Loucy (cell line): ENCODE data around the gene APLF.

Experiments
- H2AFZ ChIP-seq: fragments of 200-600 bp; sonication (generic); 2 replicates; pipeline ENCODE4 v1.6.0; 2016; ENCODE audit warnings: antibody characterized with exemption, mild to moderate bottlenecking, low read length, moderate library complexity
- H3F3A ChIP-seq: fragments of 200-600 bp; 2 replicates; pipeline ENCODE4 v1.6.0; 2016; ENCODE audit warnings: antibody characterized with exemption, low read depth, mild to moderate bottlenecking
- H3K27me3 ChIP-seq: fragments of 200-600 bp; sonication (generic); 2 replicates; pipeline ENCODE4 v1.6.1; 2014; ENCODE audit warnings: low read length, mild to moderate bottlenecking; ENCODE audit not compliant: insufficient read depth, poor library complexity, severe bottlenecking
- H3K36me3 ChIP-seq: fragments of 200-600 bp; sonication (generic); 2 replicates; pipeline ENCODE4 v1.6.1; 2016; ENCODE audit warnings: low read length; ENCODE audit not compliant: insufficient read depth
- H3K4me1 ChIP-seq: fragments of 200-600 bp; sonication (generic); 2 replicates; pipeline ENCODE4 v1.5.1; 2014; ENCODE audit warnings: low read length, mild to moderate bottlenecking; ENCODE audit not compliant: insufficient read depth, poor library complexity, severe bottlenecking
- H3K4me2 ChIP-seq: fragments of 200-600 bp; sonication (generic); 2 replicates; pipeline ENCODE4 v1.6.0; 2014; ENCODE audit warnings: antibody characterized with exemption, low read length, low read depth, mild to moderate bottlenecking; ENCODE audit not compliant: poor library complexity, severe bottlenecking
- H3K4me3 ChIP-seq: fragments of 200-600 bp; sonication (generic); 2 replicates; pipeline ENCODE4 v1.5.1; 2014; ENCODE audit warnings: low read length, mild to moderate bottlenecking, mixed read lengths; ENCODE audit not compliant: poor library complexity, severe bottlenecking
- H3K79me2 ChIP-seq: fragments of 200-600 bp; sonication (generic); 2 replicates; pipeline ENCODE4 v1.6.1; 2014; ENCODE audit warnings: low read length; ENCODE audit not compliant: insufficient read depth
- H3K9ac ChIP-seq: fragments of 200-600 bp; sonication (generic); 2 replicates; pipeline ENCODE4 v1.6.0; 2014; ENCODE audit warnings: mild to moderate bottlenecking, low read depth, low read length, moderate library complexity; ENCODE audit not compliant: poor library complexity, severe bottlenecking
- H3K9me2 ChIP-seq: fragments of 200-600 bp; sonication (generic); replicated peaks from 2 replicates; pipeline ENCODE4 v1.6.1; 2016; ENCODE audit warnings: low read depth, low read length, mixed read lengths
- H3K9me3 ChIP-seq: fragments of 200-600 bp; sonication (generic); 2 replicates; pipeline ENCODE4 v1.6.1; 2014; ENCODE audit warnings: mild to moderate bottlenecking, antibody characterized with exemption, low read length, low read depth; ENCODE audit not compliant: insufficient read depth
- H4K20me1 ChIP-seq: fragments of 200-600 bp; sonication (generic); 2 replicates; pipeline ENCODE4 v1.6.0; 2014; ENCODE audit warnings: antibody characterized with exemption, low read length, mild to moderate bottlenecking; ENCODE audit not compliant: insufficient read depth, poor library complexity, severe bottlenecking
- EZH2phosphoT487 ChIP-seq: fragments of 200-600 bp; IDR thresholded peaks from 2 replicates; pipeline ENCODE4 v1.6.1; 2018; ENCODE audit warnings: antibody characterized with exemption, mild to moderate bottlenecking, moderate library complexity, borderline replicate concordance
- TF ChIP-seq, protein P1 (sequence below): fragments of 200-600 bp; sonication (generic); conservative IDR thresholded peaks from 2 replicates; pipeline ENCODE4 v1.5.1; 2014; ENCODE audit warnings: mild to moderate bottlenecking, antibody characterized with exemption, low read length

Gene APLF

DNA sequence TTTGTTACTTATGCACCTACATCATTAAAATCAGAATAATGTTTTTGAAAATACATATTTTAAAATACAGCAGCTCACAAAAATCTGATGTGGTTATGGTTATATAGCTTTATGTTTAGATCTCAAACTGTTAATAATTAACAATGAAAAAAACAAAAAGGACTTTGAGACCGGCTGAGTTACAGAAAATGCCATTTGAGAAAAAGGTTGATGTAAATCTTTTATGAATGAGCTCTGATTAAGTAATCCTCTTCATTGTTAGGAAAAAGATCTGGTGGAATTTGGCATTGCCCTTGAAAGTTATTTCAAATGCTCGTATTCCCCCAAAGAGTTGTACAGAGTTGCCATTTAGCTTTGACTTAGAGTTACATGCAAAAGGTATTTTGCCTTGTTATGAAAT lies 93.2 kb downstream of the APLF start:
- no peak overlapping the region for H2AFZ ChIP-seq
- H3K36me3 ChIP-seq: no peaks in the 10 kb centered on the region
- no peaks in the 10 kb centered on the region for H3F3A ChIP-seq
- TF ChIP-seq, protein P1, sequence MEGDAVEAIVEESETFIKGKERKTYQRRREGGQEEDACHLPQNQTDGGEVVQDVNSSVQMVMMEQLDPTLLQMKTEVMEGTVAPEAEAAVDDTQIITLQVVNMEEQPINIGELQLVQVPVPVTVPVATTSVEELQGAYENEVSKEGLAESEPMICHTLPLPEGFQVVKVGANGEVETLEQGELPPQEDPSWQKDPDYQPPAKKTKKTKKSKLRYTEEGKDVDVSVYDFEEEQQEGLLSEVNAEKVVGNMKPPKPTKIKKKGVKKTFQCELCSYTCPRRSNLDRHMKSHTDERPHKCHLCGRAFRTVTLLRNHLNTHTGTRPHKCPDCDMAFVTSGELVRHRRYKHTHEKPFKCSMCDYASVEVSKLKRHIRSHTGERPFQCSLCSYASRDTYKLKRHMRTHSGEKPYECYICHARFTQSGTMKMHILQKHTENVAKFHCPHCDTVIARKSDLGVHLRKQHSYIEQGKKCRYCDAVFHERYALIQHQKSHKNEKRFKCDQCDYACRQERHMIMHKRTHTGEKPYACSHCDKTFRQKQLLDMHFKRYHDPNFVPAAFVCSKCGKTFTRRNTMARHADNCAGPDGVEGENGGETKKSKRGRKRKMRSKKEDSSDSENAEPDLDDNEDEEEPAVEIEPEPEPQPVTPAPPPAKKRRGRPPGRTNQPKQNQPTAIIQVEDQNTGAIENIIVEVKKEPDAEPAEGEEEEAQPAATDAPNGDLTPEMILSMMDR: no peak
- TF ChIP-seq EZH2phosphoT487: no peak
- no peaks in the 10 kb centered on the region for H4K20me1 ChIP-seq
- no peak overlapping the region for H3K4me3 ChIP-seq
- no peaks in the 10 kb centered on the region for H3K9me2 ChIP-seq
- H3K9me3 ChIP-seq: no peaks in the 10 kb centered on the region
- H3K4me1 ChIP-seq: no peaks in the 10 kb centered on the region
- H3K27me3 ChIP-seq: peaks cover 68% of the 10 kb centered on the region
- H3K9ac ChIP-seq: no peak overlapping the region
- no peaks in the 10 kb centered on the region for H3K79me2 ChIP-seq
- H3K4me2 ChIP-seq: no peak overlapping the region

DNA sequence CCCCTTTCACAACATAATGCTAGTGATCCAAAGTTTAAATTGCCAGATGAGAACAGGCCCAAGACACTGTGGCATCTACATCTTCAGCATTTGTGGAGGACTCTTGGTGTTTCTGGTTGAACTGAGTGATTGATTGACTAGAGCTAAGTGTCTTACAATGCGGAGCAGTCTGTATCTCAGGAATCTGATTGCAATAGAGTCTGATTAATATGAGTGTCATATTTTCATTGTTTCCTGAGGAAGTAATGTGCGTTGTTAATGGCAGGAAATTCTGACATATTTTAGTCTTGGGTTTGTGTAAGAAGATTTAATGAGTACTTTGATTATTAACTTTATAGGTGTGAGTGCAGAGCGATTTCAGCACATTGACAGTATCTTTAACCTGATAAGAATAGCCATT lies 94.0 kb downstream of the APLF start:
- Histone ChIP-seq H3K4me1 (no peaks in the 10 kb centered on the region), H3K27me3 (peaks cover 68% of the 10 kb centered on the region), H3K9me3 (no peaks in the 10 kb centered on the region), H3K4me3 (no peak overlapping the region), H3K9ac (no peak overlapping the region), H3K79me2 (no peaks in the 10 kb centered on the region), H4K20me1 (no peaks in the 10 kb centered on the region), H3K4me2 (no peak overlapping the region), H3K36me3 (no peaks in the 10 kb centered on the region), H3F3A (no peaks in the 10 kb centered on the region), H3K9me2 (no peaks in the 10 kb centered on the region), H2AFZ (no peak overlapping the region)
- TF ChIP-seq, protein P1: no peak
- TF ChIP-seq EZH2phosphoT487: peak; percentile 89

DNA sequence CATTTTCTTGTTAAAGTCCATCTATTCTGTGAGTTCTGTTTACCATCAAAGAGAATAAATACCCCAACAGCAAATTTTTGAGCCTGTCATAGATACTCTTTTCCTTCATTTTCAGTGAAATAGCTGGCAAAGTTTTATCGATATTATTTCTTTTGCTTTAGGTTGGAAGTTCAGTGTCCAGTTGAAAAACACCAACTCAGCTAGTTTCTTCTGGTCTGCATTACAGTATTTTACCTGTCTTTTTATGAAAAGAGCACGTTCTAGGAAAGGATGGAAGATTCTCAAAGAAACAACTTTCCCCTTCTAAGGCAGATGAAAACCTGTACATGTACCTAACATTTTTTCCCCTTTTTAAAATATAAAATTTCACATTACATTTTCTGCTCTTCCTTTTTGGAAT lies 95.5 kb downstream of the APLF start:
- Histone ChIP-seq H4K20me1 (no peaks in the 10 kb centered on the region), H3K9me2 (no peaks in the 10 kb centered on the region), H3K9me3 (no peaks in the 10 kb centered on the region), H3K36me3 (no peaks in the 10 kb centered on the region), H3K4me2 (no peak overlapping the region), H3K4me1 (no peaks in the 10 kb centered on the region), H3F3A (no peaks in the 10 kb centered on the region), H2AFZ (no peak overlapping the region), H3K27me3 (peaks cover 68% of the 10 kb centered on the region), H3K4me3 (no peak overlapping the region), H3K79me2 (no peaks in the 10 kb centered on the region), H3K9ac (no peak overlapping the region)
- TF ChIP-seq EZH2phosphoT487: no peak
- TF ChIP-seq, protein P1: no peak
